NCI-H128 (cell line): ENCODE measurements around the gene CDIPT.
"Not testable (repeated sequence)": the region's sequence is repeated elsewhere in the genome, so short reads cannot be mapped to it uniquely, and the experiment has no call there.

Experiments
- DNase-seq: peaks from one replicate; lab custom pipeline; 2025; ENCODE audit not compliant: unreplicated experiment; lab: John Stamatoyannopoulos, UW

The CDIPT gene

GRCh38 chr16:29897333-29897732, 34.3 kb upstream of the CDIPT start:
- no peak for DNase-seq

GRCh38 chr16:29896841-29897240, 33.8 kb upstream of the CDIPT start:
- DNase-seq, result no peak

GRCh38 chr16:29894352-29894751, 31.3 kb upstream of the CDIPT start:
- no peak for DNase-seq

GRCh38 chr16:29893553-29893952, 30.5 kb upstream of the CDIPT start:
- no peak for DNase-seq

GRCh38 chr16:29892458-29892813, 29.4 kb upstream of the CDIPT start:
- no peak for DNase-seq

GRCh38 chr16:29891525-29892457, 28.8 kb upstream of the CDIPT start:
- DNase-seq, result no peak

- DNase-seq, result not testable (repeated sequence)
Measured at GRCh38 chr16:29889372-29889771, 26.3 kb upstream of the CDIPT start.

- no peak for DNase-seq
Measured at GRCh38 chr16:29883987-29884386, 21.0 kb upstream of the CDIPT start.

GRCh38 chr16:29881050-29881449, 18.0 kb upstream of the CDIPT start:
- no peak for DNase-seq

- DNase-seq, result no peak
Measured at GRCh38 chr16:29878172-29878571, 15.1 kb upstream of the CDIPT start.

GRCh38 chr16:29877266-29877961, 14.4 kb upstream of the CDIPT start:
- no peak for DNase-seq

- DNase-seq, result no peak
Measured at GRCh38 chr16:29876594-29877249, 13.7 kb upstream of the CDIPT start.

- DNase-seq, result no peak
Measured at GRCh38 chr16:29876217-29876593, 13.2 kb upstream of the CDIPT start.

GRCh38 chr16:29875206-29875605, 12.2 kb upstream of the CDIPT start:
- DNase-seq, result no peak

GRCh38 chr16:29873319-29873718, 10.3 kb upstream of the CDIPT start:
- DNase-seq, result no peak

GRCh38 chr16:29871822-29872546, 9.0 kb upstream of the CDIPT start:
- no peak for DNase-seq

GRCh38 chr16:29869067-29869466, 6.0 kb upstream of the CDIPT start:
- DNase-seq, result not testable (repeated sequence)

- no peak for DNase-seq
Measured at GRCh38 chr16:29868396-29869009, 5.5 kb upstream of the CDIPT start.

GRCh38 chr16:29864205-29864604, 1.2 kb upstream of the CDIPT start:
- no peak for DNase-seq

- no peak for DNase-seq
Measured at GRCh38 chr16:29863669-29863984, 601 bp upstream of the CDIPT start.

GRCh38 chr16:29862383-29862883, 593 bp downstream of the CDIPT start:
- DNase-seq, result no peak
